Smooth muscle cell of the pulmonary artery (primary cell): ENCODE results near the gene HLCS. TPM values are rescaled to one million over a fixed set of nuclear protein-coding genes. Genes with fewer than 3 reads are reported as not detected.

Experiments
- total RNA-seq: library from RNA; depleted of rRNA; stranded (reverse); fragments of >200 nt; gene quantifications from 2 replicates; pipeline ENCODE4 v1.2.3, GENCODE V29; 2014

Gene HLCS
- total RNA-seq: 43.5 and 49.8 TPM in 2 replicates

DNA sequence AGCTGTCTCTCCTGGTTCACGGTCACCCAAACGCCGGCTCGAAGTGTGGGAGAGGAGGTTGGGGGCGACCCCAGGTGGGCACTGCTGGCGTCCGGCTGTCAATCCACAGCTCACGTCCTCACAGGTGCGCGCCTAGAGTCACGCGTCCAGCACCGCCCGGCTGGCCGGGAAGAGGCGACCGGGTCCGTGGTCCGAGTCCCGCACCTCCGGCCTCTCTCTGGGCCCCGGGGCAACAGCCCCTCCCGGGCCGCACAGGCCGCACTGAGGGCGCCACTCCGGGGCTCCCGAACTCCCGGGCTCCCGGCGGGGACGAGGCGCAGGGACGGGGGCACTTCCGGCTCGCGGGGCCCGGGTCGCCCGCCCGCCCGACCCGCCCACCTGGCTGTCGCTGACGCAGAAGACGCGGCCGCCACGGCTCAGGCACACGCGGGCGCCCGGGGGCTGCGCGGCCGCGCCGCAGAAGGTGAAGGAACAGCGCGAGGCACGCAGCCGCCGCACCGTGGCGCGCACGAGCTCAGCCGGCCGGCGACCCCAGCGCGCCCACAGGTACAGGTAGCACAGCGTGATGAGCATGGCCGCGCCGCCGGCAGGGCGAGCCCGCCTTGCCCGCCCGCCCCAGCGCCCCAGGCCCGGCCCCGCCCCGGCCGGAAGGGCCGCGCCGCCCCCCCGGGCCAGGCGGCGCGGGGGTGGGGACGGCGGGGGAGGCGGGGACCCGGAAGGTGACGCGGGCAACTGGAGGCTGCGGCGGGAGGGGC, at the start of gene HLCS:
Gene HLCS, minus strand, starts transcription at position 604 of the 755 bp plus-strand sequence. Its CDS starts 31 bp downstream, at position 573.

DNA sequence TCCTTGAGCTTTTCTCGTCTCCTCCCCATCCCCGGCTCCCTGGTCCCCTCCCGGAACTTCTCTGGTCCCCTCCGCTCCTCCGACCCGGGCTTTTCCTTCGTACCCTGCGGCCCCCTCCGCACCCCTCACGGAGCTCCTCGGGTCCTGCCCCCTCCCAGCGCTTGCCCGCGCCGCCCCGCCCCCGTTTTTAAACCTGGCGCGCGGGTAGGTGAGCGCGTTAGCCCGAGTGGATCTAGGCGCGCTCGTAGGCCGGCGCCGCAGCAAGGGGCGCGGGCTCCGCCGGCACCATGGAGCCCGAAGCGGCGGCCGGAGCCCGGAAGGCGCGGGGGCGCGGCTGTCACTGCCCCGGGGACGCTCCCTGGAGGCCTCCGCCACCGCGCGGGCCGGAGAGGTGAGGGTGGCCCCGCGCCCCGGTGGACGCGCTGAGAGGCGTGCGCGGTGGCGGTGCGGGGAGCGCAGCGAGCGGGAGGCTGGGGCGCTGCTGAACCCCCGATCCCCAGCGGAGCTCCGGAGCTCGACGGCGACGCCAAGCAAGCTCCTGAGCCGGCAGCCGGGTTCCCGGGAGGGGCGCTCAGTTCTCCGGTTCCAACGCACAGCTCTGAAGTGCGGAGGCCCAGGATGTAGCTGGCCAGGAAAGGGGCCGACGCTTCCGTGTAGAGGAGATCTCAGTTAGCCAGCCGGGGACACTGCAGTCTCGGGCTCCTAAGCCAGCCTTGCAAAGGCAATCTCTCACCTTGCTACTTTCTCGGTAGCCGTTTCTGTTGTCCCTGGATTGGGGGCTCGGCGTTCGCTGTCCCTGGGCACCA, 40.2 kb upstream of the HLCS start, which contains the start of gene RIPPLY3:
Gene RIPPLY3, plus strand, starts transcription at position 217 of the 806 bp plus-strand sequence. Its CDS starts 71 bp downstream, at position 288.

Other genes with a start within 250 kb of the HLCS start
- gene RIPPLY3, start 40.0 kb upstream of the HLCS start, total RNA-seq: not detected in 2 replicates
- 7.2 and 12.6 TPM in 2 replicates for gene PIGP, start 106.4 kb upstream of the HLCS start, total RNA-seq
- 373 and 396 TPM in 2 replicates for gene TTC3, start 106.6 kb upstream of the HLCS start, total RNA-seq